Nephron (organoid): Measurements from ENCODE around the gene KATNA1.
A peak's percentile ranks its signal among the peaks of the same experiment; 100 is the strongest.

Experiments
- H3K27ac Mint-ChIP-seq, 3 experiments: 2 replicates each; pipeline ENCODE4 v1.8.0; 2020; ENCODE audit warnings: mixed read lengths in 3 of 3, mild to moderate bottlenecking in 2 of 3, moderate library complexity in 1 of 3
- H3K27me3 Mint-ChIP-seq: 2 replicates; pipeline ENCODE4 v1.8.0; 2021; ENCODE audit warnings: low read depth, mild to moderate bottlenecking, moderate library complexity, mixed read lengths
- H3K36me3 Mint-ChIP-seq: 2 replicates; pipeline ENCODE4 v1.8.0; 2020; ENCODE audit warnings: low read depth, mixed read lengths
- H3K4me1 Mint-ChIP-seq: 2 replicates; pipeline ENCODE4 v1.8.0; 2020; ENCODE audit warnings: mixed read lengths
- H3K4me3 Mint-ChIP-seq, 3 experiments: 2 replicates each; pipeline ENCODE4 v1.8.0; 2020; ENCODE audit warnings: mild to moderate bottlenecking in 3 of 3, mixed read lengths in 3 of 3, moderate library complexity in 2 of 3
- H3K9me3 Mint-ChIP-seq: 2 replicates; pipeline ENCODE4 v1.8.0; 2020; ENCODE audit warnings: mixed read lengths
- CTCF ChIP-seq, 3 experiments: fragments of 200-600 bp; sonication (generic); IDR thresholded peaks; one replicate each; pipeline ENCODE4 v1.5.0; 2021; ENCODE audit warnings: antibody characterized with exemption in 3 of 3; ENCODE audit not compliant: unreplicated experiment in 3 of 3

The KATNA1 gene

GRCh38 chr6:149648148-149649145, at the start of gene KATNA1:
Gene KATNA1, minus strand, starts transcription at chr6:149648714. Its CDS starts 10,167 bp downstream, at chr6:149638547.
- peak within 1 kb of the TSS; percentile 63 to 88 (median 68) for H3K27ac Mint-ChIP-seq
- peak within 1 kb of the TSS; percentile 88 to 95 (median 92) for H3K4me3 Mint-ChIP-seq
- H3K4me1 Mint-ChIP-seq: peaks cover 13% of the 10 kb centered on the region
- no peaks in the 10 kb centered on the region for H3K27me3 Mint-ChIP-seq
- no peaks in the 10 kb centered on the region for H3K36me3 Mint-ChIP-seq
- H3K9me3 Mint-ChIP-seq: no peaks in the 10 kb centered on the region
- TF ChIP-seq CTCF (IDR thresholded peaks at IDR 0.05; ENCODE audit: unreplicated experiment in 3 of 3): no peak

GRCh38 chr6:149698175-149698574, 49.7 kb upstream of the KATNA1 start:
- peaks cover 9% of the 10 kb centered on the region for H3K4me1 Mint-ChIP-seq
- no peak overlapping the region for H3K4me3 Mint-ChIP-seq
- H3K27ac Mint-ChIP-seq: no peak overlapping the region
- H3K27me3 Mint-ChIP-seq: no peaks in the 10 kb centered on the region
- no peaks in the 10 kb centered on the region for H3K9me3 Mint-ChIP-seq
- H3K36me3 Mint-ChIP-seq: peaks cover 25% of the 10 kb centered on the region
- TF ChIP-seq CTCF (IDR thresholded peaks at IDR 0.05; ENCODE audit: unreplicated experiment in 3 of 3): no peak

- Mint-ChIP-seq H3K9me3 (no peaks in the 10 kb centered on the region), H3K36me3 (peaks cover 35% of the 10 kb centered on the region), H3K27ac (no peak overlapping the region), H3K27me3 (no peaks in the 10 kb centered on the region), H3K4me1 (peaks cover 7% of the 10 kb centered on the region), H3K4me3 (no peak overlapping the region)
- TF ChIP-seq CTCF (IDR thresholded peaks at IDR 0.05; ENCODE audit: unreplicated experiment in 3 of 3): no peak
These were observed 48.4 kb upstream of the KATNA1 start for GRCh38 chr6:149696901-149697300.

- TF ChIP-seq CTCF (IDR thresholded peaks at IDR 0.05; ENCODE audit: unreplicated experiment in 3 of 3): no peak
- Mint-ChIP-seq H3K9me3 (no peaks in the 10 kb centered on the region), H3K27me3 (no peaks in the 10 kb centered on the region), H3K27ac (no peak overlapping the region), H3K36me3 (peaks cover 43% of the 10 kb centered on the region), H3K4me1 (peaks cover 4% of the 10 kb centered on the region), H3K4me3 (no peak overlapping the region)
These were observed 46.4 kb upstream of the KATNA1 start for GRCh38 chr6:149694921-149695320.

GRCh38 chr6:149691201-149691600, 42.7 kb upstream of the KATNA1 start:
- Mint-ChIP-seq H3K9me3 (no peaks in the 10 kb centered on the region), H3K4me1 (peaks cover 4% of the 10 kb centered on the region), H3K36me3 (peaks cover 62% of the 10 kb centered on the region), H3K27ac (no peak overlapping the region), H3K4me3 (no peak overlapping the region), H3K27me3 (no peaks in the 10 kb centered on the region)
- TF ChIP-seq CTCF (IDR thresholded peaks at IDR 0.05; ENCODE audit: unreplicated experiment in 3 of 3): no peak
